ENCODE results near the gene LURAP1L. TPM values are rescaled to one million over a fixed set of nuclear protein-coding genes. Genes with fewer than 3 reads are reported as not detected.

LURAP1L gene
- polyA plus RNA-seq, 3 donors = not detected

DNA sequence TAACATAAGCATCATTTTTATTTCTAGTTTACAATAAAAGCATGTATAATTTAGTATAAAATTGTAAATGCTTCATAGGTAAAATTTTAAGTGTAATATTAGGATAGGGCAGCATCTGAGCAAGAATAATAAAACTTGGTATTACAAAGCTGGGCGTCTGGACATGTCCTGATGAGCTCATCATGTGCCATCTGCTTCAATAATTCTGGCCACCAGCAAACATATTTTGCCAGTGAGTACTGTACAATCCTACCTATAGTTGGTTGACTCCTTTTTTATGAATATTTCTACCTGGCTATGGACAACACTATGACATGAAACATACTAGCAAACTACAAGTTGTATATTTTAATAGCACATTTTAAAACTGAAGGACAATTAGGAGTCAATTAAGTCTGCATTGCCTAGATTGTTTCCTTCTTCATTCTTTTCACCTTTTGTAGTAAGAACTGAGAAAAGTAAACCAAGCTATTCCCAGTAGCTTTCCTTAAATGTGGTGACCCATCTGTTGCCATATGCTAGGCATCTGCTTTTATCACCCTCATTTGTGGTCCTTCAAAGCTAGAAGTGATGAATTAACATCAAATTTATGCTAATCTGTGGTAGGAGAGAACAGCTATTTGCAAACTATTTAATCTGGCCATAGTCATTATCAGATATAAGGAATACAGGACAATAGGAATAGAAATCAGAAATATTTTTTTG is 23.4 kb downstream of the LURAP1L start:
- no peak overlapping the region for H3K4me3 ChIP-seq (replicated peaks in 1 of 3; ENCODE audit: low read depth in 2 of 3, low read length in 3 of 3)
- H3K27ac Mint-ChIP-seq = no peak overlapping the region
- no peak overlapping the region for H3K4me3 Mint-ChIP-seq
- intact Hi-C loops (cut with micrococcal nuclease) = no loop called here
- TF ChIP-seq, protein P1, sequence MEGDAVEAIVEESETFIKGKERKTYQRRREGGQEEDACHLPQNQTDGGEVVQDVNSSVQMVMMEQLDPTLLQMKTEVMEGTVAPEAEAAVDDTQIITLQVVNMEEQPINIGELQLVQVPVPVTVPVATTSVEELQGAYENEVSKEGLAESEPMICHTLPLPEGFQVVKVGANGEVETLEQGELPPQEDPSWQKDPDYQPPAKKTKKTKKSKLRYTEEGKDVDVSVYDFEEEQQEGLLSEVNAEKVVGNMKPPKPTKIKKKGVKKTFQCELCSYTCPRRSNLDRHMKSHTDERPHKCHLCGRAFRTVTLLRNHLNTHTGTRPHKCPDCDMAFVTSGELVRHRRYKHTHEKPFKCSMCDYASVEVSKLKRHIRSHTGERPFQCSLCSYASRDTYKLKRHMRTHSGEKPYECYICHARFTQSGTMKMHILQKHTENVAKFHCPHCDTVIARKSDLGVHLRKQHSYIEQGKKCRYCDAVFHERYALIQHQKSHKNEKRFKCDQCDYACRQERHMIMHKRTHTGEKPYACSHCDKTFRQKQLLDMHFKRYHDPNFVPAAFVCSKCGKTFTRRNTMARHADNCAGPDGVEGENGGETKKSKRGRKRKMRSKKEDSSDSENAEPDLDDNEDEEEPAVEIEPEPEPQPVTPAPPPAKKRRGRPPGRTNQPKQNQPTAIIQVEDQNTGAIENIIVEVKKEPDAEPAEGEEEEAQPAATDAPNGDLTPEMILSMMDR (IDR thresholded peaks at IDR 0.05) = no peak
- no peaks in the 10 kb centered on the region for H3K9me3 ChIP-seq (replicated peaks in 1 of 2; ENCODE audit: control insufficient read depth in 1 of 2, insufficient read depth in 1 of 2, low read length in 2 of 2)
- H3K36me3 Mint-ChIP-seq = no peaks in the 10 kb centered on the region
- no peaks in the 10 kb centered on the region for H3K79me2 ChIP-seq (ENCODE audit: insufficient read depth, low read length)
- no peaks in the 10 kb centered on the region for H3K36me3 ChIP-seq (replicated peaks in 1 of 2; ENCODE audit: control insufficient read depth in 1 of 2, insufficient read depth in 2 of 2, low read length in 2 of 2)
- H3K27me3 ChIP-seq (ENCODE audit: control insufficient read depth in 2 of 2, insufficient read depth in 2 of 2, low read length in 2 of 2) = no peaks in the 10 kb centered on the region
- no peaks in the 10 kb centered on the region for H3K27me3 Mint-ChIP-seq (ENCODE audit: low read depth in 3 of 3)
- WGBS (ENCODE audit: insufficient coverage) = no CpG with 5 or more reads among the region's 1 CpG
- H3K4me1 Mint-ChIP-seq = no peaks in the 10 kb centered on the region
- H2AFZ ChIP-seq (ENCODE audit: insufficient read depth, low read depth, low read length, poor library complexity, severe bottlenecking) = no peak overlapping the region
- no peak for DNase-seq
- no peaks in the 10 kb centered on the region for H4K20me1 ChIP-seq (ENCODE audit: insufficient read depth, low read length)
- H3K4me2 ChIP-seq (replicated peaks; ENCODE audit: extremely low read depth, low read length, poor library complexity, severe bottlenecking) = no peak overlapping the region
- no peak overlapping the region for H3K27ac ChIP-seq (ENCODE audit: low read depth in 1 of 2, low read length in 2 of 2)
- H3K9me3 Mint-ChIP-seq = no peaks in the 10 kb centered on the region
- no peaks in the 10 kb centered on the region for H3K4me1 ChIP-seq (ENCODE audit: control insufficient read depth in 1 of 2, insufficient read depth in 2 of 2, low read length in 2 of 2)
- no peak overlapping the region for H3K9ac ChIP-seq (ENCODE audit: insufficient read depth, low read length, poor library complexity, severe bottlenecking)

DNA sequence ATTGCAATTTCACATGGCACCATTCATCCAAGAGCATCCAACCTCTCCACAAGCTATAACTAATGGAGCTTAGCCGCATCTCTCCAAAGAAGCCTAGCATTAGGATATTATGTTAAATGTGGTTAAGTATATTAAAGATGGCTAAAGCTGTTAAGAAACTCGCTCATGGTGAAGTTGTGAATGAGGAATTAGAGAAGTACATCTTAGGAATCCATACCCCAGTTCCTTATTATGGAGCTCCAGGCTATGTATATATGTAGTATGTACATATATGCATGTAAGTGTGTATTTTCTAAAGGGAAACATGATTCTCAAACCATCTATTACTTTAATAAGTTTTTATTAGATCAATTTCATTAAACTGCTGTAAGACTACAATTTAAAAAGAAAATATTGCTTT is 26.4 kb downstream of the LURAP1L start:
- Mint-ChIP-seq H3K27ac (no peak overlapping the region), H3K4me3 (no peak overlapping the region), H3K27me3 (ENCODE audit: low read depth in 3 of 3) (no peaks in the 10 kb centered on the region), H3K4me1 (no peaks in the 10 kb centered on the region), H3K9me3 (peaks cover 0 to 2% (median 0%) of the 10 kb centered on the region in 7 donors), H3K36me3 (no peaks in the 10 kb centered on the region)
- no CpG with 5 or more reads among the region's 2 CpGs for WGBS (ENCODE audit: insufficient coverage)
- Histone ChIP-seq H3K79me2 (ENCODE audit: insufficient read depth, low read length) (no peaks in the 10 kb centered on the region), H3K27me3 (ENCODE audit: control insufficient read depth in 2 of 2, insufficient read depth in 2 of 2, low read length in 2 of 2) (no peaks in the 10 kb centered on the region), H3K9me3 (replicated peaks in 1 of 2; ENCODE audit: control insufficient read depth in 1 of 2, insufficient read depth in 1 of 2, low read length in 2 of 2) (no peaks in the 10 kb centered on the region), H3K36me3 (replicated peaks in 1 of 2; ENCODE audit: control insufficient read depth in 1 of 2, insufficient read depth in 2 of 2, low read length in 2 of 2) (no peaks in the 10 kb centered on the region), H4K20me1 (ENCODE audit: insufficient read depth, low read length) (no peaks in the 10 kb centered on the region), H3K4me2 (replicated peaks; ENCODE audit: extremely low read depth, low read length, poor library complexity, severe bottlenecking) (no peak overlapping the region), H3K4me1 (ENCODE audit: control insufficient read depth in 1 of 2, insufficient read depth in 2 of 2, low read length in 2 of 2) (no peaks in the 10 kb centered on the region), H2AFZ (ENCODE audit: insufficient read depth, low read depth, low read length, poor library complexity, severe bottlenecking) (no peak overlapping the region), H3K9ac (ENCODE audit: insufficient read depth, low read length, poor library complexity, severe bottlenecking) (no peak overlapping the region), H3K4me3 (replicated peaks in 1 of 3; ENCODE audit: low read depth in 2 of 3, low read length in 3 of 3) (no peak overlapping the region), H3K27ac (ENCODE audit: low read depth in 1 of 2, low read length in 2 of 2) (no peak overlapping the region)
- TF ChIP-seq, protein P1 (IDR thresholded peaks at IDR 0.05) = no peak
- no peak for DNase-seq
- intact Hi-C loops (cut with micrococcal nuclease) = no loop called here
